HG03457 (cell line): ENCODE results near the gene ARL16.
"Not testable (repeated sequence)": the region's sequence is repeated elsewhere in the genome, so short reads cannot be mapped to it uniquely, and the experiment has no call there.

Experiments
- ATAC-seq: cut with Tn5 transposase; IDR thresholded peaks from one replicate; pipeline ENCODE4 v1.9.1; 2021; ENCODE audit warnings: moderate number of reproducible peaks; ENCODE audit not compliant: unreplicated experiment

ARL16 gene

GRCh38 chr17:81696218-81696941, 12.8 kb upstream of the ARL16 start:
- no peak for ATAC-seq

- ATAC-seq: no peak
Observed at GRCh38 chr17:81695801-81696200, 12.2 kb upstream of the ARL16 start.

GRCh38 chr17:81695211-81695610, 11.6 kb upstream of the ARL16 start:
- no peak for ATAC-seq

- ATAC-seq: no peak
Observed at GRCh38 chr17:81694810-81695209, 11.2 kb upstream of the ARL16 start.

GRCh38 chr17:81693509-81694210, 10.1 kb upstream of the ARL16 start:
- ATAC-seq: no peak

- ATAC-seq: no peak
Observed at GRCh38 chr17:81691608-81692007, 8.0 kb upstream of the ARL16 start.

- no peak for ATAC-seq
Observed at GRCh38 chr17:81691196-81691595, 7.6 kb upstream of the ARL16 start.

- no peak for ATAC-seq
Observed at GRCh38 chr17:81690549-81690948, 7.0 kb upstream of the ARL16 start.

GRCh38 chr17:81690066-81690465, 6.5 kb upstream of the ARL16 start:
- no peak for ATAC-seq

GRCh38 chr17:81688616-81689015, 5.0 kb upstream of the ARL16 start:
- no peak for ATAC-seq

- ATAC-seq: no peak
Observed at GRCh38 chr17:81687770-81688541, 4.4 kb upstream of the ARL16 start.

- ATAC-seq: no peak
Observed at GRCh38 chr17:81686614-81687013, 3.0 kb upstream of the ARL16 start.

- no peak for ATAC-seq
Observed at GRCh38 chr17:81685108-81685507, 1.5 kb upstream of the ARL16 start.

- no peak for ATAC-seq
Observed at GRCh38 chr17:81684442-81684911, 880 bp upstream of the ARL16 start.

GRCh38 chr17:81683208-81683583, 401 bp downstream of the ARL16 start:
- no peak for ATAC-seq

- ATAC-seq: no peak
Observed at GRCh38 chr17:81682565-81683207, 911 bp downstream of the ARL16 start.

GRCh38 chr17:81681672-81682071, 1.9 kb downstream of the ARL16 start:
- ATAC-seq: no peak

GRCh38 chr17:81680150-81680549, 3.4 kb downstream of the ARL16 start:
- ATAC-seq: no peak

GRCh38 chr17:81676906-81677305, 6.7 kb downstream of the ARL16 start:
- no peak for ATAC-seq

- ATAC-seq: not testable (repeated sequence)
Observed at GRCh38 chr17:81675515-81676221, 7.9 kb downstream of the ARL16 start.
